Suprapubic skin (tissue), 4 donors: ENCODE data around the gene ANKRD44. TPM values are rescaled to one million over a fixed set of nuclear protein-coding genes. Genes with fewer than 3 reads are reported as not detected.
"Not testable (repeated sequence)": the region's sequence is repeated elsewhere in the genome, so short reads cannot be mapped to it uniquely, and the experiment has no call there.

Experiments used
- DNase-seq, 2 donors: peaks; one replicate each; pipeline ENCODE4 v3.0.0-alpha.2; 2019; ENCODE audit warnings: low spot score in 2 of 2
- H3K27ac ChIP-seq: fragments of 200-600 bp; sonication (generic); one replicate; pipeline ENCODE4 v1.5.1; 2019
- H3K27me3 ChIP-seq: fragments of 200-600 bp; sonication (generic); one replicate; pipeline ENCODE4 v1.5.1; 2019
- H3K36me3 ChIP-seq: fragments of 200-600 bp; sonication (generic); one replicate; pipeline ENCODE4 v1.5.1; 2019
- H3K4me1 ChIP-seq: fragments of 200-600 bp; sonication (generic); one replicate; pipeline ENCODE4 v1.5.1; 2019
- H3K4me3 ChIP-seq: fragments of 200-600 bp; sonication (generic); one replicate; pipeline ENCODE4 v1.5.1; 2019; ENCODE audit warnings: mild to moderate bottlenecking
- H3K9me3 ChIP-seq: fragments of 200-600 bp; sonication (generic); one replicate; pipeline ENCODE4 v1.5.1; 2019
- EP300 ChIP-seq: sonication (generic); formaldehyde crosslinking; IDR thresholded peaks from one replicate; pipeline ENCODE4 v1.6.1; 2017; ENCODE audit warnings: antibody characterized with exemption
- POLR2A ChIP-seq, 2 donors: fragments of 450-650 bp; IDR thresholded peaks; one replicate each; pipeline ENCODE4 v1.6.1; 2017; ENCODE audit warnings: antibody characterized with exemption in 2 of 2, mild to moderate bottlenecking in 2 of 2, moderate library complexity in 2 of 2
- POLR2AphosphoS5 ChIP-seq, 3 donors: sonication (generic); formaldehyde crosslinking; IDR thresholded peaks; one replicate each; pipeline ENCODE4 v1.6.1; 2017; ENCODE audit warnings: antibody characterized with exemption in 3 of 3
- WGBS: methylation state at CpG from one replicate; pipeline ENCODE4 v1.1.5; 2018; 5-methylcytosine and 5-hydroxymethylcytosine counted together
- total RNA-seq, 4 donors: library from RNA; depleted of rRNA; stranded (reverse); fragments of >200 nt; gene quantifications; one replicate each; pipeline ENCODE4 v1.1.0, GENCODE V29; 2016
- TF ChIP-seq, protein P1 (sequence below), 2 donors: fragments of 200-600 bp in 1 of 2; fragments of 450-650 bp in 1 of 2; sonication (generic) in 1 of 2; IDR thresholded peaks; one replicate each; pipeline ENCODE4 v1.5.1; 2016 to 2019; ENCODE audit warnings: antibody characterized with exemption in 2 of 2, mild to moderate bottlenecking in 1 of 2, moderate library complexity in 1 of 2

The ANKRD44 gene
- total RNA-seq, 4 donors from 2014 or later: 6.3 to 34.4 (median 17.8) TPM

DNA sequence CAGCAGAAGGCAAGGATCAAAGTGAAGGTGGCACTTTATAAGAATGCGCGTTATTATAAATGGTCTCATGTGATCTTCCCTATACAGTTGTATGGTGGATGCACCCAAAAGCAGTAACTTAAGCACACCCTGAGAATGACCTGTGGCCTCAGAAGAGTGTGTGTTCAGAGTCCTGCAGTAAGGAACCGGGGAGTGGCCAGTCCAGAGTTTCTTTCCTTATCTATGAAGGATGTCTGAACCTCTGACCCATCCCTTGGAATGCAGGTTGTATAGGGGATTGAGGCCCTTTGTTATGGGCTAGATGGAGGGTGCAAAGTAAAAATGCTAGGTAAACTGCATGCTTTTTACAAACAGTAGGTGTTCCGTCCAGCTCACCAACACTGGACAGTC is 43.6 kb upstream of the ANKRD44 start:
- Histone ChIP-seq H3K4me3 (no peak overlapping the region), H3K27ac (no peak overlapping the region), H3K4me1 (no peaks in the 10 kb centered on the region), H3K36me3 (no peaks in the 10 kb centered on the region), H3K27me3 (no peaks in the 10 kb centered on the region), H3K9me3 (no peaks in the 10 kb centered on the region)
- 96% methylated on average over 4 of the region's 4 CpGs for WGBS
- no peak for DNase-seq
- TF ChIP-seq, protein P1, sequence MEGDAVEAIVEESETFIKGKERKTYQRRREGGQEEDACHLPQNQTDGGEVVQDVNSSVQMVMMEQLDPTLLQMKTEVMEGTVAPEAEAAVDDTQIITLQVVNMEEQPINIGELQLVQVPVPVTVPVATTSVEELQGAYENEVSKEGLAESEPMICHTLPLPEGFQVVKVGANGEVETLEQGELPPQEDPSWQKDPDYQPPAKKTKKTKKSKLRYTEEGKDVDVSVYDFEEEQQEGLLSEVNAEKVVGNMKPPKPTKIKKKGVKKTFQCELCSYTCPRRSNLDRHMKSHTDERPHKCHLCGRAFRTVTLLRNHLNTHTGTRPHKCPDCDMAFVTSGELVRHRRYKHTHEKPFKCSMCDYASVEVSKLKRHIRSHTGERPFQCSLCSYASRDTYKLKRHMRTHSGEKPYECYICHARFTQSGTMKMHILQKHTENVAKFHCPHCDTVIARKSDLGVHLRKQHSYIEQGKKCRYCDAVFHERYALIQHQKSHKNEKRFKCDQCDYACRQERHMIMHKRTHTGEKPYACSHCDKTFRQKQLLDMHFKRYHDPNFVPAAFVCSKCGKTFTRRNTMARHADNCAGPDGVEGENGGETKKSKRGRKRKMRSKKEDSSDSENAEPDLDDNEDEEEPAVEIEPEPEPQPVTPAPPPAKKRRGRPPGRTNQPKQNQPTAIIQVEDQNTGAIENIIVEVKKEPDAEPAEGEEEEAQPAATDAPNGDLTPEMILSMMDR (IDR thresholded peaks at IDR 0.05): no peak
- TF ChIP-seq POLR2A (IDR thresholded peaks at IDR 0.05): no peak
- TF ChIP-seq EP300: no peak
- no peak for TF ChIP-seq POLR2AphosphoS5 (IDR thresholded peaks at IDR 0.05)

DNA sequence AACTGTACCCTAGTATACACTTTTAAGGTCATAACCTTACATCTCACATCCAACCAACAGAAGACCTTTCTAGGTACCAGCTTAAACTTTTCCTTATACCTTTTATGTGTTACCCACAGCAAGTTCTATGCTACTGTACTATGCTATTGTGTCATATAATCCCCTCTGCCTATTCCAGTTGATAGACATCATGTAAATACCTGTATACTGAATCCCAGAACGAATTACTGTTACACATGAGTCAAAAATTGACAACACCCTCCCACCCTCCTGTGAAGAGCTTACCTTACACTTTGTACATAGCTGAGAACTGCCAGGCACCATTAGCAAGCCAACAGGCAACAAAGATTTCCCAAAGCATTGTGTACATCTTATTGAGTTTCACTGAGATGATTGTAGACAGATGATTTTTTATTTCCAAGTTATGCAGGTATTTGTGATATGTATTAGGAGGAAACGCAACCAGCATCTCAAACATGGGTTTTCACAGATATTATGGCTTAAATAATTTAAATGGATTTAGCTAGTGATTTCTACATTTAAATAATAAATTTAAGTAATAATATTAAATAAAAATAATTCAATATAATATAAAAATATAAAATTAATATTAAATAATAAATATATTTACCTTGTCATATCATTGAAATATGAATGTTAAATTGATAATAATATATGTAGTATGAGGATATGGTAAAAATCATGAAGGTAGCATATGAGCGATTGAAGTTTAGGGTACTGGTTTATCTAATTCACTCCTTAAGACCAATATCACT is 43.0 kb upstream of the ANKRD44 start:
- H3K27ac ChIP-seq: no peak overlapping the region
- WGBS: 81% methylated on average over 3 of the region's 3 CpGs
- no peaks in the 10 kb centered on the region for H3K4me1 ChIP-seq
- H3K36me3 ChIP-seq: no peaks in the 10 kb centered on the region
- no peaks in the 10 kb centered on the region for H3K9me3 ChIP-seq
- H3K4me3 ChIP-seq: no peak overlapping the region
- no peak for DNase-seq
- H3K27me3 ChIP-seq: no peaks in the 10 kb centered on the region
- TF ChIP-seq POLR2A (IDR thresholded peaks at IDR 0.05) (no peak), POLR2AphosphoS5 (IDR thresholded peaks at IDR 0.05) (no peak), EP300 (no peak)
- TF ChIP-seq, protein P1 (IDR thresholded peaks at IDR 0.05): no peak

- TF ChIP-seq POLR2A (IDR thresholded peaks at IDR 0.05) (no peak), POLR2AphosphoS5 (IDR thresholded peaks at IDR 0.05) (no peak), EP300 (no peak)
- TF ChIP-seq, protein P1 (IDR thresholded peaks at IDR 0.05): no peak
- no peak overlapping the region for H3K27ac ChIP-seq
- H3K9me3 ChIP-seq: no peaks in the 10 kb centered on the region
- H3K27me3 ChIP-seq: no peaks in the 10 kb centered on the region
- H3K4me1 ChIP-seq: no peaks in the 10 kb centered on the region
- no peak overlapping the region for H3K4me3 ChIP-seq
- no peaks in the 10 kb centered on the region for H3K36me3 ChIP-seq
- 96% methylated on average over 2 of the region's 2 CpGs for WGBS
- no peak for DNase-seq
These were observed 39.1 kb upstream of the ANKRD44 start for GRCh38 chr2:197349699-197350098.

DNA sequence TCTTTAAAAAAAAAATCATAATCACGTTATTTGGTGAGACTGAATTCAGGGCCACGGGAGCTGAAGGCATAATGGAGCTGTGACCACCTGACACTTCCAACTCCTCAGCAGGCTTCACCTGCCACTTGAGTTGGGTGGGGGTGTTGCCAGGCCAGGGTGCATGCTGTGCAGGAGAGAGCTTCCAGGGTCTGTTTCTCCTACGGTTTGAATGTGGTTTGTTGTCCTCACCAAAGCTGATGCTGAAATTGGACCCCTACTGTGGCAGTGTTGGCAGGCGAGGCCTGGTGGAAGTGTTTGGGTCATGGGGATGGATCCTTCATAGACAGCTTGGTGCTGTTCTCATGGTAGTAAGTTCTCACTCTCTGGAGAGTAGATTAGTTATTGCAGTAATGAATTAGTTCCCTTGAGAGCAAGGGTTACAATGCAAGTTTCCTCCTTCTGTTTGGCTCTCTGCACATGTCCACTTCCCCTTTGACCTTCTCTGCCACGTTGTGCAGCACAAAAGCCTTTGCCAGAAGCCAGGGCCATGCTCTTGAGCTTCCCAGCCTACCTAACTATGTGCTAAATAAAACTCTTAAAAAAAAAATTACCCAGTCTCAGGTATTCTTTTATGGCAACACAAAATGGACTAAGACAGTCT is 38.3 kb upstream of the ANKRD44 start:
- DNase-seq: no peak
- Histone ChIP-seq H3K27me3 (no peaks in the 10 kb centered on the region), H3K36me3 (no peaks in the 10 kb centered on the region), H3K4me3 (no peak overlapping the region), H3K9me3 (no peaks in the 10 kb centered on the region), H3K27ac (no peak overlapping the region), H3K4me1 (no peaks in the 10 kb centered on the region)
- TF ChIP-seq, protein P1 (IDR thresholded peaks at IDR 0.05): no peak
- TF ChIP-seq POLR2AphosphoS5 (IDR thresholded peaks at IDR 0.05) (no peak), EP300 (no peak), POLR2A (IDR thresholded peaks at IDR 0.05) (no peak)
- 78% methylated on average over 5 of the region's 5 CpGs for WGBS

GRCh38 chr2:197345846-197346370 is 35.3 kb upstream of the ANKRD44 start:
- no peak overlapping the region for H3K27ac ChIP-seq
- DNase-seq: no peak
- 90% methylated on average over 5 of the region's 5 CpGs for WGBS
- H3K27me3 ChIP-seq: no peaks in the 10 kb centered on the region
- H3K4me3 ChIP-seq: no peak overlapping the region
- TF ChIP-seq, protein P1 (IDR thresholded peaks at IDR 0.05): no peak
- TF ChIP-seq POLR2A (IDR thresholded peaks at IDR 0.05): no peak
- H3K9me3 ChIP-seq: no peaks in the 10 kb centered on the region
- H3K4me1 ChIP-seq: no peaks in the 10 kb centered on the region
- no peaks in the 10 kb centered on the region for H3K36me3 ChIP-seq

DNA sequence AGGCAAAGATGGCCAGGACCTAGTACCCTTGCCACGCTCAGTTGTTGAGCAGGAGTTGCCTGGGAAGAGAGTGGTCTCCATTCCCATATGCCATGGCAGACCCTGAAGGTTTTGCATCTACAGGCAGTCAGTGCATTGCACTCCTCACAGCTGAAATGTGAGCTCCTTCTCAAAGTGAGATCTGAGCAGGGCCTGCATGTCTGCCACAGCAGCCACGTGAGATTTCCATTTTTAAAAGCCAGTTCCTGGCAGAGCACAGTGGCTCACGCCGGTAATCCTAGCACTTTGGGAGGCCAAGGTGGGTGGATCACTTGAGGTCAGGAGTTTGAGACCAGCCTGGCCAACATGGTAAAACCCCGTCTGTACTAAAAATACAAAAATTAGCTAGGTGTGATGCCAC is 33.4 kb upstream of the ANKRD44 start:
- H3K4me3 ChIP-seq, H3K4me1 ChIP-seq, H3K9me3 ChIP-seq, H3K27ac ChIP-seq, DNase-seq, H3K27me3 ChIP-seq, H3K36me3 ChIP-seq: not testable (repeated sequence)
- WGBS: 88% methylated on average over 4 of the region's 5 CpGs
